Upper lobe of left lung (tissue), 6 donors: Measurements from ENCODE around the gene ZCCHC18. TPM values are rescaled to one million over a fixed set of nuclear protein-coding genes. Genes with fewer than 3 reads are reported as not detected.

Experiments
- ATAC-seq, 2 donors: fragments of 200-7000 bp; cut with Tn5 transposase; one replicate each; pipeline ENCODE4 v1.9.1; 2022; ENCODE audit warnings: mild to moderate bottlenecking in 2 of 2, moderate library complexity in 2 of 2; ENCODE audit not compliant: low FRiP score in 2 of 2
- DNase-seq, 2 donors: peaks; one replicate each; pipeline ENCODE4 v3.0.0-alpha.2; 2019 to 2020
- H3K27ac ChIP-seq, 4 donors: fragments of 200-600 bp; sonication (generic); one replicate each; pipeline ENCODE4 v1.5.1; 2016 to 2019
- H3K27me3 ChIP-seq, 4 donors: fragments of 200-600 bp; sonication (generic); one replicate each; pipeline ENCODE4 v1.5.1; 2017 to 2019
- H3K36me3 ChIP-seq, 4 donors: fragments of 200-600 bp; sonication (generic); one replicate each; pipeline ENCODE4 v1.5.1; 2016 to 2019
- H3K4me1 ChIP-seq, 4 donors: fragments of 200-600 bp; sonication (generic); one replicate each; pipeline ENCODE4 v1.5.1; 2018 to 2019
- H3K4me3 ChIP-seq, 4 donors: fragments of 200-600 bp; sonication (generic); one replicate each; pipeline ENCODE4 v1.5.1; 2017 to 2019; ENCODE audit warnings: mild to moderate bottlenecking in 2 of 4, moderate library complexity in 1 of 4
- H3K9me3 ChIP-seq, 4 donors: fragments of 200-600 bp; sonication (generic); one replicate each; pipeline ENCODE4 v1.5.1; 2018 to 2019
- CTCF ChIP-seq, 6 experiments: fragments of 450-650 bp in 4 of 6; fragments of 200-600 bp in 2 of 6; sonication (generic) in 2 of 6; IDR thresholded peaks; one replicate each; pipeline ENCODE4 v1.5.1; 2016 to 2019; ENCODE audit warnings: antibody characterized with exemption in 6 of 6
- EP300 ChIP-seq, 4 donors: sonication (generic); formaldehyde crosslinking; IDR thresholded peaks; one replicate each; pipeline ENCODE4 v1.5.1; 2017; ENCODE audit warnings: antibody characterized with exemption in 4 of 4, control low read depth in 2 of 4
- POLR2A ChIP-seq, 4 donors: fragments of 450-650 bp; IDR thresholded peaks; one replicate each; pipeline ENCODE4 v1.5.1; 2016 to 2017; ENCODE audit warnings: antibody characterized with exemption in 4 of 4, mild to moderate bottlenecking in 2 of 4
- POLR2AphosphoS5 ChIP-seq, 2 donors: sonication (generic); formaldehyde crosslinking; IDR thresholded peaks; one replicate each; pipeline ENCODE4 v1.5.1; 2017; ENCODE audit warnings: antibody characterized with exemption in 2 of 2
- WGBS, 2 donors: methylation state at CpG; one replicate each; pipeline ENCODE4 v1.1.5; 2017 to 2018; 5-methylcytosine and 5-hydroxymethylcytosine counted together
- total RNA-seq, 6 donors: library from RNA; depleted of rRNA in 4 of 6; stranded (reverse); fragments of >200 nt in 4 of 6; gene quantifications; one replicate each; pipeline versions ENCODE4 v1.1.0 to v1.2.1, GENCODE V29; 2016 to 2021
- donor health status: DM: no; HTN: no; CAD: no; lungs with moderate emphysema.
- donor health status: DM: no; HTN: yes; CAD: no; lungs with severe emphysema.

ZCCHC18 gene
- total RNA-seq, 6 donors from 2014 or later, result 0.15 to 45.1 (median 0.26) TPM; not detected in 1

- no peaks in the 10 kb centered on the region for H3K4me1 ChIP-seq
- ATAC-seq, result no peak
- no peak overlapping the region for H3K4me3 ChIP-seq
- TF ChIP-seq EP300 (IDR thresholded peaks at IDR 0.05) (no peak), CTCF (IDR thresholded peaks at IDR 0.05) (no peak), POLR2A (IDR thresholded peaks at IDR 0.05) (no peak), POLR2AphosphoS5 (IDR thresholded peaks at IDR 0.05) (no peak)
- no peaks in the 10 kb centered on the region for H3K27me3 ChIP-seq
- 86 to 93% methylated on average over 1 of the region's 1 CpG for WGBS, 2 donors
- no peaks in the 10 kb centered on the region for H3K36me3 ChIP-seq
- no peak overlapping the region for H3K27ac ChIP-seq
- DNase-seq, result no peak
- H3K9me3 ChIP-seq, result no peaks in the 10 kb centered on the region
These were observed 6.4 kb downstream of the ZCCHC18 start for GRCh38 chrX:104118765-104119164.

- DNase-seq, result no peak
- Histone ChIP-seq H3K9me3 (no peaks in the 10 kb centered on the region), H3K4me3 (no peak overlapping the region), H3K4me1 (no peaks in the 10 kb centered on the region), H3K27me3 (no peaks in the 10 kb centered on the region), H3K27ac (no peak overlapping the region), H3K36me3 (no peaks in the 10 kb centered on the region)
- ATAC-seq, result no peak
- 35 to 57% methylated on average over 4 to 5 of the region's 5 CpGs for WGBS, 2 donors
- TF ChIP-seq POLR2A (IDR thresholded peaks at IDR 0.05), result no peak
- TF ChIP-seq CTCF (IDR thresholded peaks at IDR 0.05), result no peak
- no peak for TF ChIP-seq EP300 (IDR thresholded peaks at IDR 0.05)
- no peak for TF ChIP-seq POLR2AphosphoS5 (IDR thresholded peaks at IDR 0.05)
These were observed 10.5 kb downstream of the ZCCHC18 start for GRCh38 chrX:104122829-104123228.

- H3K4me1 ChIP-seq, result no peaks in the 10 kb centered on the region
- ATAC-seq (no peak), DNase-seq (no peak)
- TF ChIP-seq POLR2A (IDR thresholded peaks at IDR 0.05) (no peak), CTCF (IDR thresholded peaks at IDR 0.05) (no peak), POLR2AphosphoS5 (IDR thresholded peaks at IDR 0.05) (no peak), EP300 (IDR thresholded peaks at IDR 0.05) (no peak)
- H3K4me3 ChIP-seq, result no peak overlapping the region
- 44 to 74% methylated on average over 2 of the region's 2 CpGs for WGBS, 2 donors
- H3K27ac ChIP-seq, result no peak overlapping the region
- H3K27me3 ChIP-seq, result no peaks in the 10 kb centered on the region
- H3K9me3 ChIP-seq, result no peaks in the 10 kb centered on the region
- peaks cover 0 to 15% (median 0%) of the 10 kb centered on the region in 4 donors for H3K36me3 ChIP-seq
These were observed 14.5 kb downstream of the ZCCHC18 start for GRCh38 chrX:104126856-104127255.

- Histone ChIP-seq H3K4me1 (no peaks in the 10 kb centered on the region), H3K36me3 (peaks cover 0 to 15% (median 0%) of the 10 kb centered on the region in 4 donors), H3K9me3 (no peaks in the 10 kb centered on the region), H3K27me3 (no peaks in the 10 kb centered on the region), H3K27ac (no peak overlapping the region), H3K4me3 (no peak overlapping the region)
- ATAC-seq (no peak), DNase-seq (no peak)
- no peak for TF ChIP-seq POLR2A (IDR thresholded peaks at IDR 0.05)
- TF ChIP-seq CTCF (IDR thresholded peaks at IDR 0.05), result no peak
- TF ChIP-seq POLR2AphosphoS5 (IDR thresholded peaks at IDR 0.05), result no peak
- TF ChIP-seq EP300 (IDR thresholded peaks at IDR 0.05), result no peak
- 74 to 90% methylated on average over 5 to 6 of the region's 6 CpGs for WGBS, 2 donors
These were observed 18.5 kb downstream of the ZCCHC18 start for GRCh38 chrX:104130808-104131207.

- Histone ChIP-seq H3K9me3 (no peaks in the 10 kb centered on the region), H3K36me3 (peaks cover 0 to 12% (median 0%) of the 10 kb centered on the region in 4 donors), H3K4me1 (peaks cover 0 to 6% (median 0%) of the 10 kb centered on the region in 4 donors), H3K27me3 (no peaks in the 10 kb centered on the region), H3K4me3 (no peak overlapping the region), H3K27ac (no peak overlapping the region)
- 61 to 86% methylated on average over 5 of the region's 5 CpGs for WGBS, 2 donors
- TF ChIP-seq POLR2AphosphoS5 (IDR thresholded peaks at IDR 0.05) (no peak), CTCF (IDR thresholded peaks at IDR 0.05) (no peak)
- no peak for DNase-seq
- ATAC-seq, result no peak
These were observed 22.4 kb downstream of the ZCCHC18 start for GRCh38 chrX:104134583-104135261.
